Measurements from ENCODE around the gene DHRS7B. TPM values are rescaled to one million over a fixed set of nuclear protein-coding genes. Genes with fewer than 3 reads are reported as not detected.

Gene DHRS7B
- total and polyA plus RNA-seq, 9 of the 15 experiments (the other 6 are each of a cell fraction or from before 2014, with no cell fraction given) = 8.0 to 30.7 (median 14.8) TPM

- Histone ChIP-seq H3K4me1 (replicated peaks in 1 of 2; ENCODE audit: control insufficient read depth in 2 of 2, insufficient read depth in 2 of 2, low read length in 2 of 2) (peaks cover 0 to 3% of the 10 kb centered on the region in 2 experiments; a peak in 2 of 5 replicates), H3K27ac (ENCODE audit: extremely low read depth, low read depth, low read length) (no peak overlapping the region), H3K4me2 (ENCODE audit: insufficient read depth, low read length) (no peak overlapping the region), H3K9me3 (replicated peaks; ENCODE audit: control insufficient read depth, insufficient read depth, low read depth, low read length) (no peaks in the 10 kb centered on the region), H2AFZ (ENCODE audit: low read depth, low read length) (no peak overlapping the region), H3K4me3 (no peak overlapping the region), H3K79me2 (ENCODE audit: control insufficient read depth, insufficient read depth, low read length) (no peaks in the 10 kb centered on the region), H3K27me3 (ENCODE audit: control insufficient read depth in 2 of 2, insufficient read depth in 2 of 2, low read length in 2 of 2) (no peaks in the 10 kb centered on the region), H4K20me1 (replicated peaks; ENCODE audit: control insufficient read depth, insufficient read depth, low read length) (no peaks in the 10 kb centered on the region), H3K9ac (ENCODE audit: insufficient read depth in 1 of 2, low read depth in 2 of 2, low read length in 2 of 2) (no peak overlapping the region), H3K9me1 (ENCODE audit: control insufficient read depth, insufficient read depth, low read length) (no peaks in the 10 kb centered on the region), H3K36me3 (ENCODE audit: control insufficient read depth, insufficient read depth, low read length) (no peaks in the 10 kb centered on the region)
- WGBS (ENCODE audit: insufficient coverage, low coverage, missing lambda C conversion rate) = 15% methylated on average over 2 of the region's 2 CpGs
- ChIA-PET CTCF (ENCODE audit: low intra/inter-chr PET ratio) (no interaction called here), POLR2A (no interaction called here)
- ATAC-seq = no peak
- no TSS peak for BruUV-seq (replicated peaks)
- FAIRE-seq = no peak
- TF ChIP-seq, protein P1, sequence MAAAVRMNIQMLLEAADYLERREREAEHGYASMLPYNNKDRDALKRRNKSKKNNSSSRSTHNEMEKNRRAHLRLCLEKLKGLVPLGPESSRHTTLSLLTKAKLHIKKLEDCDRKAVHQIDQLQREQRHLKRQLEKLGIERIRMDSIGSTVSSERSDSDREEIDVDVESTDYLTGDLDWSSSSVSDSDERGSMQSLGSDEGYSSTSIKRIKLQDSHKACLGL (CRISPR knock-in tag; IDR thresholded peaks at IDR 0.05; ENCODE audit: borderline replicate concordance, poor library complexity, severe bottlenecking) = no peak
- TF ChIP-seq NFE2L1 (tag; IDR thresholded peaks at IDR 0.05; ENCODE audit: borderline replicate concordance, low read depth) = no peak
- TF ChIP-seq FOXA1 (IDR thresholded peaks at IDR 0.05; ENCODE audit: borderline replicate concordance) = no peak
- TF ChIP-seq FOXK2 (conservative IDR thresholded peaks at IDR 0.05 in 1 of 2, IDR thresholded peaks at IDR 0.05 in 1 of 2; ENCODE audit: low read depth in 2 of 2) = no peak
- no peak for TF ChIP-seq MTA2 (IDR thresholded peaks at IDR 0.05; ENCODE audit: low read depth)
- no peak for TF ChIP-seq ELK3 (CRISPR knock-in tag; IDR thresholded peaks at IDR 0.05)
- no peak for TF ChIP-seq KAT7 (CRISPR knock-in tag; IDR thresholded peaks at IDR 0.05; ENCODE audit: borderline replicate concordance)
- TF ChIP-seq ZNF263 (CRISPR knock-in tag; IDR thresholded peaks at IDR 0.05; ENCODE audit: borderline replicate concordance) = no peak
- no peak for DNase-seq (ENCODE audit: extremely low read depth in 1 of 4, low spot score in 3 of 4)
- in situ Hi-C loops (cut with MboI) = no loop called here
- intact Hi-C loops (cut with micrococcal nuclease) = no loop called here
Observed at GRCh38 chr17:21100636-21101035, 26.1 kb upstream of the DHRS7B start.
